Astrocyte of the cerebellum (primary cell): Measurements from ENCODE around the gene ERAL1.
"Not testable (repeated sequence)": the region's sequence is repeated elsewhere in the genome, so short reads cannot be mapped to it uniquely, and the experiment has no call there.

ENCODE experiments used
- DNase-seq: peaks from one replicate; pipeline ENCODE4 v3.0.0-alpha.2; 2011; ENCODE audit warnings: low read depth
- H3K4me3 ChIP-seq: 2 replicates; pipeline ENCODE4 v1.5.1; 2011; ENCODE audit warnings: mild to moderate bottlenecking, low read depth, low read length, moderate library complexity
- CTCF ChIP-seq: IDR thresholded peaks from 2 replicates; pipeline ENCODE4 v1.5.1; 2012; ENCODE audit warnings: low read length, low read depth, moderate library complexity, mild to moderate bottlenecking; ENCODE audit errors: missing control alignments
- in situ Hi-C: cut with HindIII; loops from 2 replicates; pipeline ENCODE4 v1.10.0; 2017; ENCODE audit warnings: low sequenced_read_pairs

ERAL1 gene

GRCh38 chr17:28839221-28839620 is 15.6 kb upstream of the ERAL1 start:
- in situ Hi-C loops = no loop called here
- no peak for TF ChIP-seq CTCF

GRCh38 chr17:28841901-28842281 is 12.9 kb upstream of the ERAL1 start:
- peak overlapping the region; percentile 95 for H3K4me3 ChIP-seq
- DNase-seq = no peak
- in situ Hi-C loops = no loop called here
- no peak for TF ChIP-seq CTCF

More at GRCh38 chr17:28839221-28839620, 15.6 kb upstream of the ERAL1 start:
- no peak overlapping the region for H3K4me3 ChIP-seq
- no peak for DNase-seq

GRCh38 chr17:28842282-28843012 is 12.4 kb upstream of the ERAL1 start, which contains the start of gene FAM222B:
FAM222B (minus strand) TSS chr17:28842790; CDS start chr17:28766667, 76,123 bp downstream.
- no peak for TF ChIP-seq CTCF
- peak within 1 kb of the TSS; percentile 95 for H3K4me3 ChIP-seq
- peak; percentile 47 for DNase-seq
- in situ Hi-C loops = no loop called here

GRCh38 chr17:28843816-28844148 is 11.0 kb upstream of the ERAL1 start:
- DNase-seq = no peak
- H3K4me3 ChIP-seq = no peak overlapping the region
- no peak for TF ChIP-seq CTCF
- in situ Hi-C loops = no loop called here

GRCh38 chr17:28846231-28846630 is 8.6 kb upstream of the ERAL1 start:
- DNase-seq = no peak
- TF ChIP-seq CTCF = no peak
- in situ Hi-C loops = no loop called here
- no peak overlapping the region for H3K4me3 ChIP-seq

- DNase-seq, H3K4me3 ChIP-seq, in situ Hi-C loops: not testable (repeated sequence)
These were observed 8.1 kb upstream of the ERAL1 start for GRCh38 chr17:28846699-28847098.

- DNase-seq, H3K4me3 ChIP-seq, in situ Hi-C loops: not testable (repeated sequence)
- peak; percentile 33 for TF ChIP-seq CTCF
These were observed 6.1 kb upstream of the ERAL1 start for GRCh38 chr17:28848667-28849066.
